Activated CD4-positive, alpha-beta memory T cell treated with anti-CD3 and anti-CD28 coated beads for 36 hours (primary cell): ENCODE data around the gene ARHGEF19. TPM values are rescaled to one million over a fixed set of nuclear protein-coding genes. Genes with fewer than 3 reads are reported as not detected.
"Not testable (repeated sequence)": the region's sequence is repeated elsewhere in the genome, so short reads cannot be mapped to it uniquely, and the experiment has no call there.

Experiments
- CTCF ChIA-PET: fragments of 350-600 bp; sonication (Branson Sonifier 250); formaldehyde crosslinking; loops from one replicate; lab custom pipeline; 2021; ENCODE audit warnings: antibody characterized with exemption, inconsistent platforms; lab: Charles Lee
- POLR2A ChIA-PET: fragments of 350-600 bp; sonication (Branson Sonifier 250); formaldehyde crosslinking; loops from one replicate; lab custom pipeline; 2021; ENCODE audit warnings: antibody characterized with exemption; lab: Charles Lee
- DNase-seq: peaks from one replicate; pipeline ENCODE4 v3.0.0-alpha.2; 2020
- H3K27ac Mint-ChIP-seq: one replicate; pipeline ENCODE4 v1.8.0; 2021; ENCODE audit warnings: mixed read lengths
- H3K27me3 Mint-ChIP-seq: one replicate; pipeline ENCODE4 v1.8.0; 2021; ENCODE audit warnings: mixed read lengths
- H3K36me3 Mint-ChIP-seq: one replicate; pipeline ENCODE4 v1.8.0; 2021; ENCODE audit warnings: mixed read lengths
- H3K4me1 Mint-ChIP-seq: one replicate; pipeline ENCODE4 v1.8.0; 2021; ENCODE audit warnings: low read depth, mixed read lengths
- H3K4me3 Mint-ChIP-seq: one replicate; pipeline ENCODE4 v1.8.0; 2021; ENCODE audit warnings: mild to moderate bottlenecking, mixed read lengths
- H3K9me3 Mint-ChIP-seq: one replicate; pipeline ENCODE4 v1.8.0; 2021; ENCODE audit warnings: mixed read lengths
- intact Hi-C: fragments of 100-400 bp; cut with micrococcal nuclease; formaldehyde crosslinking; loops from one replicate; pipeline ENCODE4 v1.15.1; 2023
- total RNA-seq, 2 experiments: library from RNA; stranded (reverse); gene quantifications; one replicate each; pipeline ENCODE4 v1.2.3, GENCODE V29; 2021

ARHGEF19 gene
- total RNA-seq, 2 experiments from 2014 or later = 7.0 to 7.1 TPM

DNA sequence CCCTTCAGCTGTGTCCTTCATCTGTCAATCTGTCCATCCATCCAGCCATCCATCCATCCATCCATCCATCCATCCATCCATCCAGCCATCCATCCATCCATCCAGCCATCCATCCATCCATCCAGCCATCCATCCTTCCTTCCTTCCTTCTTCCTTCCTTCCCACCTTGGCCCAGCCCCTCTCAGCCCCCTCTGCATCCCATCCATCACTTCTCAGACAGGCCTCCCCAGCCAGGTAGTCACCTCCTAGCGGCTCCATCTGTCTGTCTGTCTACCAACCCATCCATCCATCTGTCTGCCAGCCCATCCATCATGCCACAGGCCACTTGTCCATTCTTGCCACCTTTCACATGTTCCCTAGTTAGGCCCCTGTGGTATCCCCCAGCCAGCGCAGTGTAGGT lies 46.3 kb downstream of the ARHGEF19 start:
- Mint-ChIP-seq H3K9me3 (no peaks in the 10 kb centered on the region), H3K36me3 (no peaks in the 10 kb centered on the region), H3K27me3 (no peaks in the 10 kb centered on the region), H3K4me3 (peak overlapping the region; percentile 0), H3K27ac (no peak overlapping the region), H3K4me1 (peaks cover 52% of the 10 kb centered on the region)
- POLR2A ChIA-PET = no interaction called here
- intact Hi-C loops = no loop called here
- CTCF ChIA-PET = interaction anchor here (1.0 kb wide), 1 partner anchor 11 kb away, joined by 5 read pairs; no protein-coding TSS in a partner anchor
- no peak for DNase-seq

DNA sequence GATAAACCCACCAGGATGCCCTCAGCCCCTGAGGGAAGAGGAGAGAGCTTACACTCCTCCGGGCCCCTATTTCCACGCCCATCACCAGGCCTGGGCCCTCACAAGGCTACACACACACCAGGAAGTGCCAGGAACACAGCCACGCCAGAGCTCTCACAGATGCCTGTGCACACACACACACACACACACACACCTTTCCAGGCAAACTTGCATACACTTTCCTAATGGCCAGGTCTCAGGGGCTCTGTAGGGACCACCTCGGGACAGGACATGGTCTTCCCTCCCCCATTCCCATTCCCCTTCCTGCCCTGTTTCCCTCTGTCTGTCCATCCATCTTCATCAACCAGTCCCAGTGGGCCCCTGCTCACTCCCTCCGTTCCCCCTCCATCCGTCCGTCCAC lies 46.9 kb downstream of the ARHGEF19 start:
- Mint-ChIP-seq H3K27ac (no peak overlapping the region), H3K9me3 (no peaks in the 10 kb centered on the region), H3K4me1 (peaks cover 52% of the 10 kb centered on the region), H3K4me3 (no peak overlapping the region), H3K36me3 (no peaks in the 10 kb centered on the region), H3K27me3 (no peaks in the 10 kb centered on the region)
- ChIA-PET POLR2A (no interaction called here), CTCF (interaction anchor here (1.0 to 3.0 kb wide), 2 partner anchors 10 to 83 kb away, joined by 5 to 10 read pairs; no protein-coding TSS in a partner anchor)
- intact Hi-C loops = no loop called here
- no peak for DNase-seq

GRCh38 chr1:16165073-16165364 lies 47.4 kb downstream of the ARHGEF19 start:
- Mint-ChIP-seq H3K27ac (no peak overlapping the region), H3K27me3 (no peaks in the 10 kb centered on the region), H3K36me3 (no peaks in the 10 kb centered on the region), H3K4me1 (peaks cover 52% of the 10 kb centered on the region), H3K9me3 (no peaks in the 10 kb centered on the region), H3K4me3 (no peak overlapping the region)
- CTCF ChIA-PET = interaction anchor here (2.2 to 3.0 kb wide), 2 partner anchors 82 to 86 kb away, joined by 6 to 10 read pairs; no protein-coding TSS in a partner anchor
- POLR2A ChIA-PET = no interaction called here
- no peak for DNase-seq
- intact Hi-C loops = no loop called here

DNA sequence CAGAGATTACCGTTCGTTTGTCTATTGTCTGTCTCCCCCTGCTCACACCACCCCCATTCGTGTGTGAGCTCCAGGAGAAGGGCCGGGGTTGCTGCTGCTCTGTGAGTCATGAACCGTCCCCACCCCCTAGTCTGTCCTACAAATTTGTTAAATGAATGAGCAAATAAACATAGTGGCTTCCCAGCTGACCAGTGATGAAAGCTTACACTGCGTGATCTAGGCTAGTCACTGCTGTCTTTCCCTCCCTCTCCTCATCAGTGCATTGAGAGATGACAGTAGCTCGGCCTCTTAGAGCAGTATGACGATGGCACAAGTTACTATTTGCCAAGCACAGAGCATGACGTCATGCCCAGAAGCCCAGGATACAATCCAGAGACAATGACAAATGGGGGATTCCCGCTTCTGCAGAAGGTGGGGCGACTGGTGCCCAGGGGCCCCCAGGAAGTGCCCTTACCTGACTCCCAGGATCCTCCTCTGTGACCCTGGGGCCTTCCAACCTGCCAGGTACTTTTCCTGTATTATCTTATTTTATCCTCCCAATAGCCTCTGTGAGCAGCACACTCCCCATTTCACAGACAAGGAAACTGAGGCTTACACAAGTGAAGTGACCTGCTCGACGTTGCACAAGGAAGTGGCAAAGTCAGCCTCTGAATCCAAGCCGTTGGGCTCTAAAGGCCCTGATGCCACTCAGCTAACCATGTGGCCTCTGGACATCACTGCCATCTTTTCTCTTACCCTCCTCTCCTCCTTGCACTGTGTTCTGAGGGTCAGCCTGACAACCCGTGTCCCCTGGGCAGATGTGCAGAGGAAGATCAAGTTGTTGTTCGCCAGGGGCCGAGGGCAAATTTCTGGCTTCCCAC lies 48.0 kb downstream of the ARHGEF19 start:
- CTCF ChIA-PET = interaction anchor here (2.2 to 3.0 kb wide), 2 partner anchors 82 to 85 kb away, joined by 6 to 10 read pairs; no protein-coding TSS in a partner anchor
- Mint-ChIP-seq H3K27ac (no peak overlapping the region), H3K27me3 (no peaks in the 10 kb centered on the region), H3K36me3 (no peaks in the 10 kb centered on the region), H3K4me1 (peaks cover 52% of the 10 kb centered on the region), H3K4me3 (no peak overlapping the region), H3K9me3 (no peaks in the 10 kb centered on the region)
- intact Hi-C loops = no loop called here
- peak; percentile 46 for DNase-seq
- POLR2A ChIA-PET = no interaction called here

GRCh38 chr1:16163608-16164212 lies 48.7 kb downstream of the ARHGEF19 start:
- POLR2A ChIA-PET, intact Hi-C loops, H3K27me3 Mint-ChIP-seq, H3K36me3 Mint-ChIP-seq, H3K27ac Mint-ChIP-seq, H3K4me3 Mint-ChIP-seq, H3K9me3 Mint-ChIP-seq, DNase-seq: not testable (repeated sequence)
- CTCF ChIA-PET = interaction anchor here (2.2 to 3.0 kb wide), 2 partner anchors 81 to 84 kb away, joined by 6 to 10 read pairs; no protein-coding TSS in a partner anchor
- peaks cover 51% of the 10 kb centered on the region for H3K4me1 Mint-ChIP-seq

- ChIA-PET POLR2A (interaction anchor here (0.6 to 1.5 kb wide), 2 partner anchors 11 to 540 kb away, joined by 3 read pairs; no protein-coding TSS in a partner anchor), CTCF (interaction anchor here (1.3 to 3.0 kb wide), 3 partner anchors 80 to 89 kb away, joined by 3 to 10 read pairs (median 3); partner anchors contain the start of gene FAM131C)
- no peaks in the 10 kb centered on the region for H3K9me3 Mint-ChIP-seq
- no peak overlapping the region for H3K27ac Mint-ChIP-seq
- H3K4me1 Mint-ChIP-seq = peaks cover 53% of the 10 kb centered on the region
- peak; percentile 75 for DNase-seq
- no peaks in the 10 kb centered on the region for H3K27me3 Mint-ChIP-seq
- no peaks in the 10 kb centered on the region for H3K36me3 Mint-ChIP-seq
- intact Hi-C loops = no loop called here
- H3K4me3 Mint-ChIP-seq = peak overlapping the region; percentile 44
Measured at GRCh38 chr1:16162163-16162822, 50.2 kb downstream of the ARHGEF19 start.

- Mint-ChIP-seq H3K9me3 (no peaks in the 10 kb centered on the region), H3K27me3 (no peaks in the 10 kb centered on the region), H3K36me3 (no peaks in the 10 kb centered on the region), H3K27ac (no peak overlapping the region), H3K4me1 (peaks cover 59% of the 10 kb centered on the region), H3K4me3 (no peak overlapping the region)
- intact Hi-C loops = no loop called here
- CTCF ChIA-PET = interaction anchor here (0.9 to 1.3 kb wide), 3 partner anchors 79 to 89 kb away, joined by 3 read pairs; partner anchors contain the start of gene FAM131C
- POLR2A ChIA-PET = interaction anchor here (1.5 kb wide), 1 partner anchor 10 kb away, joined by 3 read pairs; no protein-coding TSS in a partner anchor
- DNase-seq = no peak
Measured at GRCh38 chr1:16161717-16162116, 50.7 kb downstream of the ARHGEF19 start.

DNA sequence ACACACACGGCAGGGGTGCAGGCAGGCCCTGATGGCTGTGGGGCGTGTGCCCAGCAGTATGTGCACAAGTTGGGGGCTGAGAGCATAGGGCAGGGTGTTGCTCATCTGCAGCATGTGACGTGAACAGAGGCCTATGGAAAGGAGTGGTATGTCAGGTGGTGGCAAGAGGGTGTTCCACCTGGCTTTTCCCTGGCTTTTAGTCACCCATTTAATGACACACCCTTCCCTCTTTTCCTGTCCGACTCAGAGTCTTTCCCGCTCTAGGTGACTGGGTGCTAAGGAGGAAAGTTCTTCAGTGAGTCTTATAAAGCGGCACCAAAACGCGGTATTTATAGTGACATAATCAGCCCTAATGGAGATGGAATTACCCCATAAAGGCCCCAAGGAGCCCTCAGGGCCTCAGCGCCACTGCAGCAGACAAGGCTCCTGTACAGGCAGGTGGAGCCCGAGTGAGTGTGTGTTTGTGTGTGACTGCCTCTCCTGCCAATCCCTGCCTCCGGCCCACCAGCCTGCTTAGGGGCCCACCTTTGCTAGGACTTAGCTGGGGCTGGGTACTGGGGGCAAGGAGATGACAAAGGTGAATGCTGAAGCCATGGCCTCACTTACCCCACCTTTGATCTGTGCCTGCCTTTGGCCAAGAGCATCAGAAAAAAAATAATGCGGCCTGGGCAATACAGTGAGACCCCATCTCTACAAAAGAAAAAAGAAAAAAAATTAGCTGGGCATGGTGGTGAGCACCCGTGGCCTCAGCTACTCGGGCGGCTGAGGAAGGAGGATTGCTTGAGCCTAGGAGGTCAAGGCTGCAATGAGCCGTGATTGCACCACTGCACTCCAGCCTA lies 53.2 kb downstream of the ARHGEF19 start:
- peaks cover 1% of the 10 kb centered on the region for H3K27me3 Mint-ChIP-seq
- DNase-seq = no peak
- no peak overlapping the region for H3K27ac Mint-ChIP-seq
- CTCF ChIA-PET = no interaction called here
- intact Hi-C loops = no loop called here
- H3K4me3 Mint-ChIP-seq = no peak overlapping the region
- H3K36me3 Mint-ChIP-seq = no peaks in the 10 kb centered on the region
- peaks cover 55% of the 10 kb centered on the region for H3K4me1 Mint-ChIP-seq
- H3K9me3 Mint-ChIP-seq = no peaks in the 10 kb centered on the region
- POLR2A ChIA-PET = no interaction called here

GRCh38 chr1:16158025-16158424 lies 54.4 kb downstream of the ARHGEF19 start:
- H3K27ac Mint-ChIP-seq = no peak overlapping the region
- H3K4me1 Mint-ChIP-seq = peaks cover 46% of the 10 kb centered on the region
- no peaks in the 10 kb centered on the region for H3K36me3 Mint-ChIP-seq
- peak; percentile 62 for DNase-seq
- intact Hi-C loops = no loop called here
- POLR2A ChIA-PET = no interaction called here
- H3K4me3 Mint-ChIP-seq = no peak overlapping the region
- CTCF ChIA-PET = interaction anchor here (1.2 kb wide), 1 partner anchor 79 kb away, joined by 3 read pairs; no protein-coding TSS in a partner anchor
- no peaks in the 10 kb centered on the region for H3K9me3 Mint-ChIP-seq
- H3K27me3 Mint-ChIP-seq = peaks cover 3% of the 10 kb centered on the region

GRCh38 chr1:16156848-16157495 lies 55.5 kb downstream of the ARHGEF19 start:
- peaks cover 38% of the 10 kb centered on the region for H3K4me1 Mint-ChIP-seq
- no peaks in the 10 kb centered on the region for H3K36me3 Mint-ChIP-seq
- H3K27ac Mint-ChIP-seq = no peak overlapping the region
- H3K4me3 Mint-ChIP-seq = no peak overlapping the region
- ChIA-PET CTCF (interaction anchor here (1.0 kb wide), 1 partner anchor 75 kb away, joined by 5 read pairs; no protein-coding TSS in a partner anchor), POLR2A (no interaction called here)
- no peak for DNase-seq
- H3K27me3 Mint-ChIP-seq = peaks cover 4% of the 10 kb centered on the region
- H3K9me3 Mint-ChIP-seq = no peaks in the 10 kb centered on the region
- intact Hi-C loops = no loop called here
